GM08714 (cell line): ENCODE measurements around the gene OGFR.

Source experiments
- H3K4me3 ChIP-seq: fragments of 200-500 bp; sonication (Bioruptor generic); 2 replicates; pipeline ENCODE4 v1.5.1; 2014; ENCODE audit warnings: mild to moderate bottlenecking, low read length, inconsistent platforms
- ZNF274 ChIP-seq: IDR thresholded peaks from 2 replicates; pipeline ENCODE4 v1.6.1; 2012; ENCODE audit warnings: mild to moderate bottlenecking, low read depth, low read length

Gene OGFR

DNA sequence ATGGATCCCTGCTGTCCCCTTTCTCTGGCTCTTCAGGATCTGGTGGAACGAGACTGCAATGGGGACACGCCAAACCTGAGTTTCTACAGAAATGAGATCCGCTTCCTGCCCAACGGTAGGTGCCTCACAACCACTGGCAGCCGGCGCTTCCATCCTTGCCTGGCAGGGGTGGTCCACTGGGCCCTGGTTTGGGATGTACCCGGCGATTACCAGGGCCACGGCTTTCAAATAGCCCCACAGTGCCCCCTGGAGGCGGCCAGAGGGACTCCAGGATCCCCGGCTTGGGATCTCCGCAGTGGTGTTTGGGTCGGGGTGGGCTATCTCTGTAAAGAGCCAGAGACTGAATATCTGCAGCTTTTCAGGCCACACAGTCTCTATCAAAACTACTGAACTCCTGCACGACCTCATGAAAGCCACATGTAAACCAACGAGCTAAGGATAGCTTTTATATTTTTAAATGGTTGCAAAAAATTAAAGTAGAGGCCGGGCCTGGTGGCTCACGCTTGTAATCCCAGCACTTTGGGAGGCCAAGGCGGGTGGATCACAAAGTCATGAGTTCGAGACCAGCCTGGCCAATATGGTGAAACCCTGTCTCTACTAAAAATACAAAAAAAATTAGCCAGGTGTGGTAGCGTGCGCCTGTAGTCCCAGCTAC, 3.7 kb downstream of the OGFR start:
- H3K4me3 ChIP-seq, result no peak overlapping the region

DNA sequence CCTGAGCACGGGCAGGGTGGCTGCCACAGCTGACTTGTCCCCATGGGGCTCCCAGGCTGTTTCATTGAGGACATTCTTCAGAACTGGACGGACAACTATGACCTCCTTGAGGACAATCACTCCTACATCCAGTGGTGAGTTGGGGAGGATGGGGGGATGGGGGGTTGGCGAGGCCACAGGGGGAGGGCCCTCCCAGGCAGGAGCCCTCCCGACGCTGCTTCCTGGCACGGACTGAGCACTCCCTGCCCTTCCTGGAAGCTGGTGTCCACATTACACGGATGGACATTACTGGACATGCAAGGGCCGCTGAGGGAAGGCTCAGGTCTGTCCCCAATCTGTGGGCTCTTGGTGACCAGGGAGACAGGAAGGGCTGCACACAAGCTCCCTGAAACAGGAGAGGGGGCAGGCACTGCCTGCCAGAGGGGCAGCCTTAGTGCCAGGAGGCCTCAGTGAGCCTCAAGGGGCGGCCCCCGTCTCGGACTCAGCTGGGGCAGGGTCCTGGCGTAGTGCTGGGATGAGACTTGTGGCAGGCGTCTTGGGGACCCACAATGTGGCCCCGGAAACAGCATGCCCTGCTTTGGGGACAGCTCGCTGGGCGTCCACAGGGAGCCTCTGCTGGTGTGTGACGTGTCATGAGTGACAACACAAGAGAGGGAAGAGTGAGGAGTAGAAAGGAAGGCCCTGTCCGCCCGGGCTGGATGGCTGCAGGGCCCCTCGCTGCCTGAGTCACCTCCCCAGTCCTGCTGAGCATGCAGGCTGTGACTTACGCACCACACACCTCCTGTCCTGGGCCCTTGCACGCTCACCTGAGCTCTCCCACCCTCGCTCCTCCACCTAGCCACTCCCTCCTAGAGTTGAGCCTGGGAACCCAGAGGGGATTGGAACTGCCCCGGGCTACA, 5.1 kb downstream of the OGFR start:
- H3K4me3 ChIP-seq, result no peak overlapping the region
- no peak for TF ChIP-seq ZNF274

More for the DNA sequence above, 3.7 kb downstream of the OGFR start:
- no peak for TF ChIP-seq ZNF274

DNA sequence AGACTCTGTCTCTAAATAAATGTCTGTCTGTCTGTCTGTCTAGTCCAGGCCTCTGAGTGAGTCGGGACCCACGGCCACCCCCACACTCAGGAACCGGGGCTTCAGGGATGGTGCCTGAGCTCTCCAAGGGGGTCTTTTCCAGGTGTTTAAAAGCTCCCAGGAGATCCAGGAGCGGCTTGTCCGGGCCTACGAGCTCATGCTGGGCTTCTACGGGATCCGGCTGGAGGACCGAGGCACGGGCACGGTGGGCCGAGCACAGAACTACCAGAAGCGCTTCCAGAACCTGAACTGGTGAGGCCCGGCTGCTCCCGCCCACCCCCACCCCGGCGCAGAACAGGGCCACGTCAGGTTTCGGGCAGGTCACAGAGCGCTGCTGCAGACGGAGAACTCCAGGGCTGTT, 6.7 kb downstream of the OGFR start:
- no peak for TF ChIP-seq ZNF274
- H3K4me3 ChIP-seq, result no peak overlapping the region

GRCh38 chr20:62811720-62812119, 7.1 kb downstream of the OGFR start:
- no peak overlapping the region for H3K4me3 ChIP-seq
- no peak for TF ChIP-seq ZNF274

- no peak overlapping the region for H3K4me3 ChIP-seq
- no peak for TF ChIP-seq ZNF274
Observed at GRCh38 chr20:62812181-62812906, 7.7 kb downstream of the OGFR start.

DNA sequence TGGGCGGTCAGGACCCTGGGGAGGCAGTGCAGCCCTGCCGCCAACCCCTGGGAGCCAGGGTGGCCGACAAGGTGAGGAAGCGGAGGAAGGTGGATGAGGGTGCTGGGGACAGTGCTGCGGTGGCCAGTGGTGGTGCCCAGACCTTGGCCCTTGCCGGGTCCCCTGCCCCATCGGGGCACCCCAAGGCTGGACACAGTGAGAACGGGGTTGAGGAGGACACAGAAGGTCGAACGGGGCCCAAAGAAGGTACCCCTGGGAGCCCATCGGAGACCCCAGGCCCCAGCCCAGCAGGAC, 8.2 kb downstream of the OGFR start:
- no peak overlapping the region for H3K4me3 ChIP-seq
- TF ChIP-seq ZNF274, result no peak

GRCh38 chr20:62813588-62813987, 9.0 kb downstream of the OGFR start:
- TF ChIP-seq ZNF274, result no peak
- H3K4me3 ChIP-seq, result no peak overlapping the region

- H3K4me3 ChIP-seq, result no peak overlapping the region
- TF ChIP-seq ZNF274, result no peak
Observed at GRCh38 chr20:62814060-62814708, 9.5 kb downstream of the OGFR start.

GRCh38 chr20:62814709-62815065, 10.1 kb downstream of the OGFR start:
- H3K4me3 ChIP-seq, result no peak overlapping the region
- TF ChIP-seq ZNF274, result no peak

DNA sequence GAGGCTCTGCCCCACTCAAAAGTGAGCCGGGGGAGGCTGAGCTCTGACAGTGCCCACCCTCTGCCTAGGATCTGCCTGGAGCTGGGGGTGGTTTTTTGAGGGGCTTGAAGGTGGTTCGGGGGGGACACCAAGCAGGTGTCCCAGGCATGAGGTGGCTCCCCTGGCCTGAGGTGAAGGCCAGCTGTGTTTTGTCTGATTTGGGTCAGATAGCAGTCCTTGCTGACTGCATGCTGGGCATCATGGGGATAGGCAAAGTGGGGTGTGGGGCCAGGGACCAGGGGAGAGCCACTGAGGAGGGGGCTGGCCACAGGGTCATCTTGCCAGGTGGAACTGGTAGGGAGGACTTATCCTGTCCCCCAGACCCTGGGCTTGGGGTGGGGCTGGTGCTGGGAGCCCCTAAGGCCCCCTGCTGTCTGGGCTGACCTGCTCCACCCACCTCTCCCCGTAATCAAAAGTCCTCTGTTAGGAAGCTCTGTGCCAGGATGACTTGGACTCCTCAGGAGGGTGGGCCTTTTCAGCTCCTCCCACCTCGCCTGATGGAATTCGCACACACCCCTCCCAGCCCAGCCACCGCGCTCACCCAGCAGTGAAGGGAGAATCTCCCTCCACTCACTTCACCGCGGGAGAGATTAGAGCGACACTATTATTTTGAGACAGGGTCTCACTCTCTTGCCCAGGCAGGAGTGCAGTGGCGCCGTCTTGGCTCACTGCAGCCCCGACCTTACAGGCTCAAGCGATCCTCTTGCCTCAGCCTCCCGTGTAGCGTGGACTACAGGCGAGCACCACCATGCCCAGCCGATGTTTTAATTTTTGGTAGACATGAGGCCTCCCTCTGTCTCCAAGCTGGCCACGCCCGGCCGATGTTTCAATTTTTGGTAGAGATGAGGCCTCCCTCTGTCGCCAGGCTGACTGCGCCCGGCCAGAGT, 10.7 kb downstream of the OGFR start:
- no peak overlapping the region for H3K4me3 ChIP-seq
- TF ChIP-seq ZNF274, result no peak

GRCh38 chr20:62816031-62816883, 11.6 kb downstream of the OGFR start:
- no peak for TF ChIP-seq ZNF274
- no peak overlapping the region for H3K4me3 ChIP-seq
